GM18526 (cell line): ENCODE data around the gene TTC7B.

Experiments
- POLR2A ChIP-seq: IDR thresholded peaks from 3 replicates; pipeline ENCODE4 v1.6.1; 2011; ENCODE audit not compliant: insufficient read length; ENCODE audit errors: extremely low read depth

Gene TTC7B

GRCh38 chr14:90499121-90499520 is 317.1 kb downstream of the TTC7B start:
- no peak for TF ChIP-seq POLR2A

- no peak for TF ChIP-seq POLR2A
Observed at GRCh38 chr14:90498198-90498597, 318.0 kb downstream of the TTC7B start.

- no peak for TF ChIP-seq POLR2A
Observed at GRCh38 chr14:90496379-90496778, 319.9 kb downstream of the TTC7B start.

- no peak for TF ChIP-seq POLR2A
Observed at GRCh38 chr14:90495357-90496276, 320.6 kb downstream of the TTC7B start.

- TF ChIP-seq POLR2A: no peak
Observed at GRCh38 chr14:90491911-90492531, 324.2 kb downstream of the TTC7B start.

- TF ChIP-seq POLR2A: no peak
Observed at GRCh38 chr14:90491221-90491885, 324.9 kb downstream of the TTC7B start.

GRCh38 chr14:90490720-90491050 is 325.5 kb downstream of the TTC7B start:
- TF ChIP-seq POLR2A: no peak

- TF ChIP-seq POLR2A: no peak
Observed at GRCh38 chr14:90489916-90490719, 326.1 kb downstream of the TTC7B start.

GRCh38 chr14:90489306-90489705 is 326.9 kb downstream of the TTC7B start:
- TF ChIP-seq POLR2A: no peak

- TF ChIP-seq POLR2A: no peak
Observed at GRCh38 chr14:90488256-90488655, 328.0 kb downstream of the TTC7B start.

- TF ChIP-seq POLR2A: no peak
Observed at GRCh38 chr14:90487462-90487861, 328.8 kb downstream of the TTC7B start.

- TF ChIP-seq POLR2A: no peak
Observed at GRCh38 chr14:90487031-90487430, 329.2 kb downstream of the TTC7B start.

- no peak for TF ChIP-seq POLR2A
Observed at GRCh38 chr14:90484291-90484690, 331.9 kb downstream of the TTC7B start.

- no peak for TF ChIP-seq POLR2A
Observed at GRCh38 chr14:90483571-90483974, 332.7 kb downstream of the TTC7B start.

- TF ChIP-seq POLR2A: no peak
Observed at GRCh38 chr14:90483117-90483516, 333.1 kb downstream of the TTC7B start.
